Upper lobe of right lung (tissue), 1 donor: ENCODE data around the gene KCNV2. TPM values are rescaled to one million over a fixed set of nuclear protein-coding genes. Genes with fewer than 3 reads are reported as not detected.
"Not testable (repeated sequence)": the region's sequence is repeated elsewhere in the genome, so short reads cannot be mapped to it uniquely, and the experiment has no call there.

ENCODE experiments used
- ATAC-seq: fragments of 200-7000 bp; cut with Tn5 transposase; one replicate; pipeline ENCODE4 v1.9.1; 2020; ENCODE audit warnings: mild to moderate bottlenecking, moderate library complexity
- DNase-seq: peaks from one replicate; pipeline ENCODE4 v3.0.0-alpha.2; 2020
- H3K27ac ChIP-seq: fragments of 200-600 bp; one replicate; pipeline ENCODE4 v1.8.0; 2022
- H3K27me3 ChIP-seq: fragments of 200-600 bp; one replicate; pipeline ENCODE4 v1.8.0; 2022; ENCODE audit warnings: mild to moderate bottlenecking
- H3K36me3 ChIP-seq: fragments of 200-600 bp; one replicate; pipeline ENCODE4 v1.8.0; 2022
- H3K4me1 ChIP-seq: fragments of 200-600 bp; one replicate; pipeline ENCODE4 v1.8.0; 2022
- H3K4me3 ChIP-seq: fragments of 200-600 bp; one replicate; pipeline ENCODE4 v1.8.0; 2022; ENCODE audit warnings: mild to moderate bottlenecking
- H3K9me3 ChIP-seq: fragments of 200-600 bp; one replicate; pipeline ENCODE4 v1.8.0; 2022
- intact Hi-C: fragments of 100-400 bp; cut with DNase I; formaldehyde crosslinking; loops from one replicate; pipeline ENCODE4 v1.11.0; 2022
- total RNA-seq: library from RNA; stranded (reverse); fragmentation: NEBNext Ultra II Directional; extraction: Animal tissue kit (Norgen Biotek cat#: 25700); gene quantifications from one replicate; pipeline ENCODE4 v1.2.1, GENCODE V29; 2021
- TF ChIP-seq, protein P1 (sequence below): fragments of 200-600 bp; IDR thresholded peaks from one replicate; pipeline ENCODE4 v1.8.0; 2022; ENCODE audit warnings: antibody characterized with exemption
- donor health status: DM: no; HTN: yes; CAD: no; lungs with severe emphysema.

The KCNV2 gene
- total RNA-seq, 1 donor from 2014 or later, result not detected

DNA sequence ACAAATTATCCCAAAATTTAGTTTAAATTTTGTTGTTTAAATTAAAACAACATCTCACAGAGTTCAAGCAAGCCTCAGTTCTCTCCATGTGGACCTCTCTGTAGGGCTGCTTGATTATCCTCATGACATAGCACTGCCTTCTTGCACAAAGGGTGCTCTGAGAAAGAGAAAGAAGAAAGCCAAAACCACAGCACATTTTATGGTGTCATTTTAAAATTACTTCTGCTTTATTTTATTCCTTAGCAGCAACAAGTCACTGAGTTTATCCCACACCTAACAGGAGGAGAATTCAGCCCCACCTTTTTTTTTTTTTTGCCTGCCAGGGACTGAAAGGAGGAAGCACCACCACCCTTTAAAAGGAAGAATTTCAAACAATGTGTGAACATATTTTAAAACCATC is 12.8 kb upstream of the KCNV2 start:
- H3K36me3 ChIP-seq, result no peaks in the 10 kb centered on the region
- no peak for DNase-seq
- ATAC-seq, result peak; percentile 16
- H3K27me3 ChIP-seq, result no peaks in the 10 kb centered on the region
- H3K27ac ChIP-seq, result no peak overlapping the region
- intact Hi-C loops, result no loop called here
- H3K4me1 ChIP-seq, result no peaks in the 10 kb centered on the region
- no peak overlapping the region for H3K4me3 ChIP-seq
- no peaks in the 10 kb centered on the region for H3K9me3 ChIP-seq
- TF ChIP-seq, protein P1, sequence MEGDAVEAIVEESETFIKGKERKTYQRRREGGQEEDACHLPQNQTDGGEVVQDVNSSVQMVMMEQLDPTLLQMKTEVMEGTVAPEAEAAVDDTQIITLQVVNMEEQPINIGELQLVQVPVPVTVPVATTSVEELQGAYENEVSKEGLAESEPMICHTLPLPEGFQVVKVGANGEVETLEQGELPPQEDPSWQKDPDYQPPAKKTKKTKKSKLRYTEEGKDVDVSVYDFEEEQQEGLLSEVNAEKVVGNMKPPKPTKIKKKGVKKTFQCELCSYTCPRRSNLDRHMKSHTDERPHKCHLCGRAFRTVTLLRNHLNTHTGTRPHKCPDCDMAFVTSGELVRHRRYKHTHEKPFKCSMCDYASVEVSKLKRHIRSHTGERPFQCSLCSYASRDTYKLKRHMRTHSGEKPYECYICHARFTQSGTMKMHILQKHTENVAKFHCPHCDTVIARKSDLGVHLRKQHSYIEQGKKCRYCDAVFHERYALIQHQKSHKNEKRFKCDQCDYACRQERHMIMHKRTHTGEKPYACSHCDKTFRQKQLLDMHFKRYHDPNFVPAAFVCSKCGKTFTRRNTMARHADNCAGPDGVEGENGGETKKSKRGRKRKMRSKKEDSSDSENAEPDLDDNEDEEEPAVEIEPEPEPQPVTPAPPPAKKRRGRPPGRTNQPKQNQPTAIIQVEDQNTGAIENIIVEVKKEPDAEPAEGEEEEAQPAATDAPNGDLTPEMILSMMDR, result no peak

DNA sequence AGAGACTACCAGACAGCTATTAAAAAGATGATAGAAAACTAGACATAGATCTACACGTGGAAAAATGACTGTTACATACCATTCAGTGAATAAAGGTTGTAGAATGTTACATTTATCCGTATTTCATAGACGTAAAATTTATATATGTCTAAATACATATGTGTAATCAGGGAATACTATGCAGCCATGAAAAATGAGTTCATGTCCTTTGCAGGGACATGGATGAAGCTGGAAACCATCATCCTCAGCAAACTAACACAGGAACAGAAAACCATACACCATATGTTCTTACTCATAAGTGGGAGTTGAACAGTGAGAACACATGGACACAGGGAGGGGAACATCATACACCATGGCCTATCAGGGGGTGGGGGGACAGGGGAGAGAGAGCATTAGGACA is 10.1 kb upstream of the KCNV2 start:
- H3K27ac ChIP-seq, H3K9me3 ChIP-seq, H3K27me3 ChIP-seq, ATAC-seq, H3K4me3 ChIP-seq, intact Hi-C loops, H3K36me3 ChIP-seq, DNase-seq, H3K4me1 ChIP-seq: not testable (repeated sequence)

DNA sequence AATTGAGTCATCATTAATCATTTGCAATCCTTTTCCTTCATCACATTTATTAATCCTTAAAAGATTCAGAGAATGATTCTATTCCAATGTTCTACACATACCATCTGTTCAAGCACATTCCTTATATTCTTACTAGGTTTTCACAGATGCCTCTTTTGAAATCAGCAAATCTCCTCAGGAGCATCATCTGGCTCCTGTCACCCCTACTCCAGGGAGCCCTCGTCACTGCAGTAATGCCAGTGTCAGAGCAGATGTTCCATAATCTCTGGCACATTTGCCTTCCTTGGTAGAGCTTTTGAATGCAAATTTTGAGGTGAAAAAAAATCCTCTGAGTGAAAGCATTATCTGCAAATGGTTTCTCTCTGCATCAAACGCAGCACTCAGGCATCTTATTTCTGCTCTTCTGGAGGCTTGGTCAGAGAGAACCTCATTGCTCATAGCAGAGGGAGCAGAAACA is 7.6 kb upstream of the KCNV2 start:
- TF ChIP-seq, protein P1, result no peak
- DNase-seq (no peak), ATAC-seq (no peak)
- intact Hi-C loops, result no loop called here
- no peaks in the 10 kb centered on the region for H3K27me3 ChIP-seq
- no peak overlapping the region for H3K4me3 ChIP-seq
- H3K4me1 ChIP-seq, result no peaks in the 10 kb centered on the region
- H3K9me3 ChIP-seq, result no peaks in the 10 kb centered on the region
- no peaks in the 10 kb centered on the region for H3K36me3 ChIP-seq
- no peak overlapping the region for H3K27ac ChIP-seq

DNA sequence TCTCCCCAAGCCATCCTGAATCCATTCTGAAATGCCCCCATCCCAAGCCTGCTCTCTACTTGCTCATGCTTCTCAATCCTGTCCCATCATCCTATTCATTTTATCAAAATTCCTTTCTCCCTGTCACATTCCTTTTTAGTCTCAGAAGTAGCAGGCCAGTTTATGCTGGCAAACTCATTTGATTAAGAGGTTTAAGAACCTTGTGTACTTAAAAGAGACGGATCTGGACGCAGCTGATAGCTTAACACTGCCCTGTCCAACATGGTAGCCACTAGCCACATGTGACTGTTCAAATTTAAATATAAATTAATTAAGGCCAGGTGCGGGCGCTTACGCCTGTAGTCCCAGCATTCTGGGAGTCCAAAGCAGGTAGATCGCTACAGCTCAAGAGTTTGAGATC is 5.6 kb upstream of the KCNV2 start:
- Histone ChIP-seq H3K4me3 (no peak overlapping the region), H3K27me3 (no peaks in the 10 kb centered on the region), H3K27ac (no peak overlapping the region), H3K9me3 (no peaks in the 10 kb centered on the region), H3K36me3 (no peaks in the 10 kb centered on the region), H3K4me1 (no peaks in the 10 kb centered on the region)
- TF ChIP-seq, protein P1, result no peak
- ATAC-seq, result no peak
- no peak for DNase-seq
- intact Hi-C loops, result no loop called here

DNA sequence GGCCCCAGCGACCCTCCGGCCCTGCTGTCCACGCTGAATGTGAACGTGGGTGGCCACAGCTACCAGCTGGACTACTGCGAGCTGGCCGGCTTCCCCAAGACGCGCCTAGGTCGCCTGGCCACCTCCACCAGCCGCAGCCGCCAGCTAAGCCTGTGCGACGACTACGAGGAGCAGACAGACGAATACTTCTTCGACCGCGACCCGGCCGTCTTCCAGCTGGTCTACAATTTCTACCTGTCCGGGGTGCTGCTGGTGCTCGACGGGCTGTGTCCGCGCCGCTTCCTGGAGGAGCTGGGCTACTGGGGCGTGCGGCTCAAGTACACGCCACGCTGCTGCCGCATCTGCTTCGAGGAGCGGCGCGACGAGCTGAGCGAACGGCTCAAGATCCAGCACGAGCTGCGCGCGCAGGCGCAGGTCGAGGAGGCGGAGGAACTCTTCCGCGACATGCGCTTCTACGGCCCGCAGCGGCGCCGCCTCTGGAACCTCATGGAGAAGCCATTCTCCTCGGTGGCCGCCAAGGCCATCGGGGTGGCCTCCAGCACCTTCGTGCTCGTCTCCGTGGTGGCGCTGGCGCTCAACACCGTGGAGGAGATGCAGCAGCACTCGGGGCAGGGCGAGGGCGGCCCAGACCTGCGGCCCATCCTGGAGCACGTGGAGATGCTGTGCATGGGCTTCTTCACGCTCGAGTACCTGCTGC is 839 bp downstream of the KCNV2 start:
- ATAC-seq (peak; percentile 36), DNase-seq (no peak)
- intact Hi-C loops, result no loop called here
- H3K27ac ChIP-seq, result no peak overlapping the region
- H3K27me3 ChIP-seq, result no peaks in the 10 kb centered on the region
- H3K4me1 ChIP-seq, result no peaks in the 10 kb centered on the region
- no peaks in the 10 kb centered on the region for H3K9me3 ChIP-seq
- TF ChIP-seq, protein P1, result no peak
- H3K4me3 ChIP-seq, result no peak overlapping the region
- no peaks in the 10 kb centered on the region for H3K36me3 ChIP-seq

DNA sequence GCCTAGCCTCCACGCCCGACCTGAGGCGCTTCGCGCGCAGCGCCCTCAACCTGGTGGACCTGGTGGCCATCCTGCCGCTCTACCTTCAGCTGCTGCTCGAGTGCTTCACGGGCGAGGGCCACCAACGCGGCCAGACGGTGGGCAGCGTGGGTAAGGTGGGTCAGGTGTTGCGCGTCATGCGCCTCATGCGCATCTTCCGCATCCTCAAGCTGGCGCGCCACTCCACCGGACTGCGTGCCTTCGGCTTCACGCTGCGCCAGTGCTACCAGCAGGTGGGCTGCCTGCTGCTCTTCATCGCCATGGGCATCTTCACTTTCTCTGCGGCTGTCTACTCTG is 1.4 kb downstream of the KCNV2 start:
- H3K4me3 ChIP-seq, result no peak overlapping the region
- H3K27ac ChIP-seq, result no peak overlapping the region
- H3K36me3 ChIP-seq, result no peaks in the 10 kb centered on the region
- no peaks in the 10 kb centered on the region for H3K27me3 ChIP-seq
- H3K4me1 ChIP-seq, result no peaks in the 10 kb centered on the region
- TF ChIP-seq, protein P1, result no peak
- peak; percentile 23 for ATAC-seq
- DNase-seq, result no peak
- intact Hi-C loops, result no loop called here
- no peaks in the 10 kb centered on the region for H3K9me3 ChIP-seq
